GM18909 (cell line): ENCODE results near the gene KRT3.
"Not testable (repeated sequence)": the region's sequence is repeated elsewhere in the genome, so short reads cannot be mapped to it uniquely, and the experiment has no call there.

Experiments used
- ATAC-seq: cut with Tn5 transposase; IDR thresholded peaks from one replicate; pipeline ENCODE4 v1.9.1; 2021; ENCODE audit warnings: mild to moderate bottlenecking; ENCODE audit not compliant: unreplicated experiment, poor library complexity

KRT3 gene

DNA sequence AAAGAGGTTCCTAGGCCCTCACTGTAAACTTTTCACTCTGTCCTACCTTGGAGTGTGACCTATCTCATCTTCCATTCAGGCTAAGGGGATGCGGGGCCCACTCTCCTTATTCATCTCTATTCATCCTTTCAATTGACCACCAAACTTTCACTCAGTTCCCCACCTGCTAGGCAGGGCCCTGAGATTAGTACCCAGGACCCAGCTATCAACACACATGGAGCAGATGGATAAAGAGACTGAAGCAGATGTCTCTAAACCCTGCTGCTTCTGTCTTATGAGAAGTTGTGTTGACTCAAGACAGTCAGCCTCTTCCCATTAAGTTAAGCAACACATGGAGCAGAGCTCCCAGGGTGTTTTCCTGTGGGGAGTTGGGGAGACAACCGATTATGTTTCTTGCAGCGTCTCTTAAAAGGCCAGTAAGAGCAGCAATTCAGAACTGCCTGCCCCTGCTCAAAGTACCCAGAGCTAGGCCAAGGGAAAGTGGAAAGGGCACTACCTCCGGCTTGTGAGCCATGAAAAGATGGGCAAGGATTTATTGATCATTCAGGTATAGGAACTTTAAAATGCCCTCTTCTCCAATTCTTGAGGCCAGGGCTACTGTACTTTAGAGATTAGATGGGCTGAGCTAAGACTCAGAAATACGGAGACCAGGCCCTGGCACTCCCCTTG lies 29.4 kb downstream of the KRT3 start:
- no peak for ATAC-seq

GRCh38 chr12:52765702-52766101 lies 30.2 kb downstream of the KRT3 start:
- no peak for ATAC-seq

- no peak for ATAC-seq
Measured at GRCh38 chr12:52763991-52764390, 31.9 kb downstream of the KRT3 start.

DNA sequence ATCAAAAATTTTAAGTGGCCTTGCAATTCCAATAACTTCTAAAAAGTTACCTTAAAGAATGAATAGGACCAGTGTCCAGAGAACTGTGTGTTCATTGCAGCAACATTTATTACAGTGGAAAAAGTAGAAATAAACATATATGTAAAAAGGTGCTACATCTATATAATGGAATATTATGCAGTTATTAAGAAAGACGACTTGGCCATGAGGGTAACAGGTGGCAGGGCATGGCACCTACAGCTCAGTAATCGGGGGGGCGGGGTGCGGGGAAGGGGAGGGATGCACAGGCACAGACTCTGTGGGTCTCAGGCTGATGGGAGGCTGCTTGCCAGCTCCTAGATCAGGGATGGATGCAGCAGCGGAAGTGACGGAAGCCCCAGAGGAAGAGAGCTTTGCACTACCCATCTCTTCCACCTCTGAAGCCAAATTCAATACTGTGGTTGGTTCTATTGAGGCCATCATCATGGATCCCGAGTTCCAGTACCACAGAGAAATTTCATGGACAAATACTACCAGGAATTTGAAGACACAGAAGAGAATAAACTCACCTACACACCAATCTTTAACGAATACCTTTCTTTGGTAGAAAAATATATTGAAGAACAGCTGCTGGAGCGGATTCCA lies 32.8 kb downstream of the KRT3 start:
- no peak for ATAC-seq

GRCh38 chr12:52761802-52762201 lies 34.1 kb downstream of the KRT3 start:
- no peak for ATAC-seq

DNA sequence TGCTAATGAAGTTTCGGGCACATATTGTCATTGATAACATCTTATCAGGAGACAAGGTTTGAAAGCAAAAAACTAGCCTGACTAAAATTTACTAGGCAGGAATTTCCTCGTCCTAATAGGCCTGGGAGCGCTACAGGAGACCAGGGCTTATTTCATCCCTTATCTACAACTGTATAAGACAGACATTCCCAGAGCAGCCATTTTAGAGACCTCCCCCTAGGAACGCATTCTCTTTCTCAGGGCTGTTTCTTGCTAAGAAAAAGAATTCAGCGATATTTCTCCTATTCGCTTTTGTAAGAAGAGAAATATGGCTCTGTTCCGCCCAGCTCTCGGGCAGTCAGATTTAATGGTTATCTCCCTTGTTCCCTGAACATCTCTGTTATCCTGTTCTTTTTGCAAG lies 34.7 kb downstream of the KRT3 start:
- ATAC-seq = not testable (repeated sequence)

- no peak for ATAC-seq
Measured at GRCh38 chr12:52760623-52761022, 35.3 kb downstream of the KRT3 start.

DNA sequence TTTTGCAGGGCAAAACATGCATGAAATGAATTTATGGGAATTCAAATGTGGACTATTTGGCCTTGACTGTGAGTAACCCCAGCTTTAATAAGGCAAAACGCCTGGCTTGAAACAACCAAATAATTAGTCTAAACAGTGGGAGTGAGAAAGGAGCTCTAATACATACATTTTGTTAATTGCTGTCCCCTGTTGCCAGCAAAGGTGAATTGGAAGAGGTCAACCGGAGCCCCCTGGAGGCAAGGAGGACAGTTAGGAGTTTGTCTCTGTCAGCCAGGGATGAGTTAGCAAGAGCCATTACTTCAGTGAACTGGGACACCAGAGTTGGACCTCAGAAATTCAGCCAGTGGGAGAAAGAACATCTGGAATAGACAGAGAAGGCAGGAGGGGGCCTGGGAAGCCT lies 36.2 kb downstream of the KRT3 start:
- ATAC-seq = no peak

DNA sequence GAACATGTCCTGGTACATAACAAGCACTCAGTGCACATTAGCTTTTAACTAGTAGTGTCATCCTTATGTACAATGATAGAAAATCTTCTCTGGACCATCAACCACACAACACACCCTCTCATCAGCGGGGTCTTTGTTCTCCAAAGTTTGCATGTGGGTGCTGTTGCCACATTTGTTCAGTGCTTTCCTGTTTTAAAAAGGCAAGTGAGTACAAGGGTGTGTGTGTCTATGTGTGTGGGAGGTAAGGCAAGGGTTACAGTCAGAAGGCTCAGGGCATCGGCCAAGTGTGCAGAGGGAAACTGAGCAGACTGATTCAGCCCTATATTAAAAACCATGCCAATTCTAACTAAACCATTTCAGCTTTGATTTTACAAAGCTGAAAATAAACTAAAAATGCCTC lies 36.7 kb downstream of the KRT3 start:
- ATAC-seq = no peak

DNA sequence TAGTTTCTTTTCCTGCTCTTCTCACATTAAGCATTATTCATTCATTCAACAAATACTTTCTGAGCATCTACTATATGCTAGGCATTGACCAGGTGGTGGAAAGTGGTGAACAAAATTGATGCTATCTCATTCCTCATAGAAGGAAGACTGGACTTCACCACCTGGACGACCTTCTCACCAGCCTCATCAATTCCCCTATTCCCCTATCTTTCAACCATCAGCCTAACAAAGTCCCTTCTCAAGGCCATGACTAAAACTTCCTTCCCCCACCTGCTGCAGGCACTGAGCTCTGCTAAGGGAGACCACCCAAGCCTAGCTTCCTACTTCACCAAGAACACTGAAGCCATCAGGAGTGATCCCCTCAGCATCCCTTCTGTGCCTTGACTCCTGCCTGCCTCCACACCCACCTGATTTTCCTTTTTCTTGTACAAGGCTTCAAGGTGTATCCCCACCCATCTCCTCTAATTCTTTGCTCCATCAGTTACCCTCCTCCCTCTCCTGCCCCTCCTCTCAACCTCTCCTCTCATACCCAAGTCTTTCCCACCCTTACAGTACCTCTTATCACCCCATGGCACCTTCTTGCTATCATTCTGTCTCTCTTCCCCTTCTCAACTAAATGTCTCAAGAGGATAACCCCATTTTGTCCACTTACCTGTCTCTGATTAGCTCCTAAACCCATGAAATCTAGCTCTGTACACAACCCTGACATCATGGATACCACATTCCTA lies 38.3 kb downstream of the KRT3 start:
- ATAC-seq = no peak

GRCh38 chr12:52756281-52756960 lies 39.5 kb downstream of the KRT3 start:
- no peak for ATAC-seq

DNA sequence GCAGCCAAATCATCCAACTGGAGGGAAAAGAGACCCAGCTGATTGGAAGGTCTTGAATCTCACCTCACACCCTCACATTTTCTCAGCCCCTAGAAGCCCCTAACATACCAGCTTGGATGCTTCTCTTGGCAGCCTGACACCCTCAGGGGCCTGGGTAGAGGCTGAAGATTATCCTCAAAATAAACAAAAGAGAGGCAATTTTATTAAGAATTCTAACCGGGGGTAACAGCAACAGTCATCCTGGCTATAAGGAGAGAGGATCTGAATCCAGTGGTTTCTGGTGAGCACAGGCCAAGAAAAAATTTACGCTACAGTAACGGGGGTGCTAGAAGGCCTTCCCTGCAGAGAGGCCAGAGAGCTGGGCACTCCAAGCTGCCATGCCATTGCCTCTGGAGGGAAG lies 40.4 kb downstream of the KRT3 start:
- ATAC-seq = no peak

GRCh38 chr12:52754135-52754534 lies 41.8 kb downstream of the KRT3 start:
- no peak for ATAC-seq

GRCh38 chr12:52753283-52753682 lies 42.6 kb downstream of the KRT3 start:
- no peak for ATAC-seq

GRCh38 chr12:52752516-52752915 lies 43.4 kb downstream of the KRT3 start:
- no peak for ATAC-seq

DNA sequence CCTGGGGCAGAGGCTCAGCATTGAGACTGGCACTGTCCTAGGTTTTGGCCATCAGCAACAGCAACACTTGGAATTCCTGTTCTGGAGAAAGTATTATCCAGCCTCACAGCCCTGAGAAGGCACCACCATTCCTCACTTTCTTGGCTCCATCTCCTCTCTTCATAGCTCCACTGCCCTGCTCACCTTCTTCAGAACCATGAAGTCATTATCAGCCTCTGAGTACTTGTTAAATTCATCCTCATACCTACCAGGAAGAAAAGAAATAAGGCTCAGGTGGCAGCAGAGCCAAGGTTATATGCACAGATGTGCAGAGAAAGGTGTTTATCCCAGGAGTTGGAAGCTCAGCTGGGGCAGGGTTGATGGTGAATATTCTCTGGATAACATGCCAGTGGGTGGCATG lies 44.1 kb downstream of the KRT3 start:
- ATAC-seq = no peak

DNA sequence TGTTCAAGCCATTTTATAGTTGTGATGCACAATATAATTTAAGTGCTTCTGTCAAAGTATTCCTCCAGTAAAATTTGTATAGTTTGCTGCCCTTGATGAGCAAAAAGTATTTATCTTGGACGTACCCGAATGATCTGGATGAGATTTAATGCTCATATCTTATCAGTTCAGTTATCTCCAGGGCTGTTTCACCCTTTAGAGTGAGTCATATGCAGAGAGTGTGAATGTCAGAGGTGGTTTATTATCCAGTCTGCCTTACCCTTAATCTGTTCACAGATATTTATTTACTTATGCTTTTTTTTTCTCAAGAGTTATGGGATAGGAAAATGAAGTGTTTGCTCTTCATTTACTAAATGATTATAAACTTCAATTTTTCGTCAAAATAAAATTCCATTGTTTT lies 45.4 kb downstream of the KRT3 start:
- ATAC-seq = not testable (repeated sequence)

DNA sequence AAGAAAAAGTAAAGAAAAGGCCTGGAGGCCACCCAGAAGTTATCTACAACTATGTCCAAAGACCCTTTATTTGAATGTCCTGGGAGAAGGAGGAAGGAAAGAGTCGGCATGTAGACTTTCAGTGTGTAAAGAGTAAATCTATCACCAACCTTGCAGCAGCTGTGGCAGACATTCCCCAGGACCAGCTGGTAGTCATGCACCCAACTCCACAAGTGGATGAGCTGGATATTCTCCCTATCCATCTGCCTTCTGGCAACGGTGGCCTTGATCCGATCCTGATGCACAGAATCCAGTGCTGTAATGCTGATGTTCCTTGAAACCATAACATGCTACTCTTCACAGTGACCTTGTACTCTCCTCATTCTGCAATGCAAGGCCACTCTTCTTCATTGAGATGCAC lies 46.1 kb downstream of the KRT3 start:
- ATAC-seq = no peak

GRCh38 chr12:52748578-52748977 lies 47.3 kb downstream of the KRT3 start:
- ATAC-seq = no peak

DNA sequence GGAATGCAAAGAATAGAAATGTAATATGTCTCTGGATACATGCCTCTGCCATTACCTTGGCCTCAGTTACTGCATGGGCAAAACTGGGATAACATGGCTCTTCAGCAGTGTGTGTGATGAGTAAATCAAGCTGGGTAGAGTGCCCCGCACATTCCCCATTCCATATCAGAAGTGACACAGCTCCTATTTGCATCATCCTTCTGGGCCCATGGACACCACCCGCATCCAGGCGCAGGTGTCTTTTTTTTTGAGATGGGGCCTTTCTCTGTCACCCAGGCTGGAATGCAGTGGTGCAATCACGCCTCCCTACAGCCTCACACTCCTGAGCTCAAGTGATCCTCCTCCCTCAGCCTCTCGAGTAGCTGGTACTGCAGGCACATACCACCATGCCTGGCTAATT lies 50.4 kb downstream of the KRT3 start:
- no peak for ATAC-seq

DNA sequence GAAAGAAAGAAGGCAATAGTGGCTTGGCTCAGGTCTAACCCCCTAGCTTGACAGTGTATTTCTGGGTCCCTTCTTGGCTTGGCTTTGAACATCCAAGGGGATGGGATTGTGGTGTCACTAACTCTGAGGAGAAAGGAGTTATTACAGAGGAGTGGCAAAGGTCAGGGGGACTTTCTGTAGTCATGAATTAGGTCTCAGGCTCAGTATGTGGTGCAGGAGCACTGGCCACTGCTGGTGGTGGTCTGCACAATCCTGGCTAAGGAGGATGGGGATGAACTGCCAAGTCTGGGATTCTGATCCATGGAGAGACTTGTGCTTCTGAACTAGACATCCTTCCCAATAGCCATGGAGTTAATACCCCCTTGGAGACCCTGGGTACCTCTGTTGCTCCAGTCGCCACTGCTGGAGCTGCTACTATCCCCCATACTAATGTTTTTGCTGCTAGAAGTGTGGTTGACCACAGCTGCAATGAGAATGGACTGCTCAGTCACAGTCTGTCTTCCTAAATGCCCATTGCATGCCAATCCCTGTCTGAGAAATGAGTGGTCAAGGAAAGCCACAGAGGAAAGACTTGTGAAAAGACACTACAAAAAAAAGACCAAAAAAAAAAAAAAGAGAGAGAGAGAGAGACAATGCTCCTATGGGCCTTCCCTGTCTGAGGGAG lies 51.3 kb downstream of the KRT3 start:
- ATAC-seq = no peak
